ENCODE measurements around the gene ADAMTS4. TPM values are rescaled to one million over a fixed set of nuclear protein-coding genes. Genes with fewer than 3 reads are reported as not detected.

The ADAMTS4 gene
- total RNA-seq, 1 donor from 2014 or later, result 109 TPM

GRCh38 chr1:161200992-161201835 is 2.4 kb upstream of the ADAMTS4 start:
- peak overlapping the region; percentile 77 to 89 for H3K4me3 ChIP-seq
- H3K27me3 ChIP-seq, result no peaks in the 10 kb centered on the region
- H3K36me3 ChIP-seq, result peaks cover 0 to 7% of the 10 kb centered on the region in 2 donors
- H3K27ac ChIP-seq, result peak overlapping the region; percentile 92 to 97
- TF ChIP-seq CTCF (IDR thresholded peaks at IDR 0.05), result no peak
- intact Hi-C loops (cut with DNase I), result loop anchor here (5.0 to 10.0 kb wide), 3 partner anchors 156 to 544 kb away; partner anchors contain the start of genes DUSP12 and USF1
- H3K9me3 ChIP-seq, result no peaks in the 10 kb centered on the region
- peaks cover 8 to 32% of the 10 kb centered on the region in 2 donors for H3K4me1 ChIP-seq
- DNase-seq (ENCODE audit: low spot score in 2 of 2), result peak in 1 of 2 donors; percentile 84

- Histone ChIP-seq H3K4me1 (peaks cover 8 to 32% of the 10 kb centered on the region in 2 donors), H3K27ac (peak overlapping the region; percentile 92 to 97), H3K4me3 (no peak overlapping the region), H3K9me3 (no peaks in the 10 kb centered on the region), H3K27me3 (no peaks in the 10 kb centered on the region), H3K36me3 (no peaks in the 10 kb centered on the region)
- intact Hi-C loops (cut with DNase I), result loop anchor here (5.0 to 10.0 kb wide), 3 partner anchors 156 to 544 kb away; partner anchors contain the start of genes DUSP12 and USF1
- DNase-seq (ENCODE audit: low spot score in 2 of 2), result no peak
- no peak for TF ChIP-seq CTCF (IDR thresholded peaks at IDR 0.05)
Measured at GRCh38 chr1:161200421-161200991, 1.7 kb upstream of the ADAMTS4 start.

GRCh38 chr1:161199506-161200139 is 769 bp upstream of the ADAMTS4 start:
- TF ChIP-seq CTCF (IDR thresholded peaks at IDR 0.05), result no peak
- Histone ChIP-seq H3K9me3 (no peaks in the 10 kb centered on the region), H3K27ac (peak overlapping the region; percentile 92 to 97), H3K36me3 (no peaks in the 10 kb centered on the region), H3K4me1 (peaks cover 8 to 32% of the 10 kb centered on the region in 2 donors), H3K27me3 (no peaks in the 10 kb centered on the region), H3K4me3 (no peak overlapping the region)
- DNase-seq (ENCODE audit: low spot score in 2 of 2), result no peak
- intact Hi-C loops (cut with DNase I), result loop anchor here (5.0 to 10.0 kb wide), 3 partner anchors 155 to 545 kb away; partner anchors contain the start of genes DUSP12 and USF1

GRCh38 chr1:161198194-161198896 is 509 bp downstream of the ADAMTS4 start:
- intact Hi-C loops (cut with DNase I), result no loop called here

More at GRCh38 chr1:161198194-161198896, 509 bp downstream of the ADAMTS4 start:
- Histone ChIP-seq H3K4me3 (peak overlapping the region; percentile 47 to 51), H3K9me3 (no peaks in the 10 kb centered on the region), H3K27ac (peak overlapping the region; percentile 92 to 97), H3K36me3 (no peaks in the 10 kb centered on the region), H3K4me1 (peaks cover 8 to 29% of the 10 kb centered on the region in 2 donors), H3K27me3 (no peaks in the 10 kb centered on the region)
- no peak for DNase-seq (ENCODE audit: low spot score in 2 of 2)
- no peak for TF ChIP-seq CTCF (IDR thresholded peaks at IDR 0.05)

Measured in ascending aorta (tissue), 2 donors.